Ectodermal cell (in vitro differentiated cells): ENCODE measurements around the gene KLHL25.
A peak's percentile ranks its signal among the peaks of the same experiment; 100 is the strongest.

Source experiments
- H3K27ac ChIP-seq: 2 replicates; pipeline ENCODE4 v1.7.0; 2013; ENCODE audit warnings: mild to moderate bottlenecking, low read depth, low read length; ENCODE audit not compliant: insufficient read depth, poor library complexity, severe bottlenecking
- H3K27me3 ChIP-seq: 2 replicates; pipeline ENCODE4 v1.7.0; 2013; ENCODE audit warnings: mild to moderate bottlenecking, low read length; ENCODE audit not compliant: insufficient read depth, control insufficient read depth, poor library complexity, severe bottlenecking
- H3K36me3 ChIP-seq: one replicate; pipeline ENCODE4 v1.7.0; 2013; ENCODE audit warnings: low read length; ENCODE audit not compliant: control insufficient read depth, insufficient read depth
- H3K4me1 ChIP-seq: one replicate; pipeline ENCODE4 v1.7.0; 2013; ENCODE audit warnings: low read length; ENCODE audit not compliant: control insufficient read depth, insufficient read depth
- H3K4me3 ChIP-seq: 2 replicates; pipeline ENCODE4 v1.7.0; 2013; ENCODE audit warnings: low read depth, low read length, control low read depth; ENCODE audit not compliant: insufficient read depth
- H3K9me3 ChIP-seq: 2 replicates; pipeline ENCODE4 v1.7.0; 2013; ENCODE audit warnings: mild to moderate bottlenecking, low read length, moderate library complexity; ENCODE audit not compliant: control insufficient read depth
- WGBS, 2 experiments: methylation state at CpG; one replicate each; pipeline ENCODE4 v1.1.7; 2013; ENCODE audit warnings: missing lambda C conversion rate in 2 of 2; 5-methylcytosine and 5-hydroxymethylcytosine counted together

Gene KLHL25

GRCh38 chr15:85766001-85766831, 28.5 kb downstream of the KLHL25 start:
- Histone ChIP-seq H3K4me1 (peaks cover 29% of the 10 kb centered on the region), H3K36me3 (peaks cover 14% of the 10 kb centered on the region), H3K27ac (peak overlapping the region; percentile 60), H3K27me3 (no peaks in the 10 kb centered on the region), H3K4me3 (no peak overlapping the region), H3K9me3 (no peaks in the 10 kb centered on the region)
- 65 to 67% methylated on average over 24 of the region's 24 CpGs for WGBS, 2 experiments

- Histone ChIP-seq H3K9me3 (no peaks in the 10 kb centered on the region), H3K4me1 (peaks cover 33% of the 10 kb centered on the region), H3K36me3 (peaks cover 14% of the 10 kb centered on the region), H3K27ac (no peak overlapping the region), H3K4me3 (no peak overlapping the region), H3K27me3 (no peaks in the 10 kb centered on the region)
- WGBS, 2 experiments: 91 to 93% methylated on average over 3 of the region's 3 CpGs
Measured at GRCh38 chr15:85764649-85765277, 30.0 kb downstream of the KLHL25 start.

GRCh38 chr15:85763673-85764633, 30.8 kb downstream of the KLHL25 start:
- Histone ChIP-seq H3K4me1 (peaks cover 33% of the 10 kb centered on the region), H3K27me3 (no peaks in the 10 kb centered on the region), H3K9me3 (no peaks in the 10 kb centered on the region), H3K4me3 (no peak overlapping the region), H3K36me3 (peaks cover 11% of the 10 kb centered on the region), H3K27ac (no peak overlapping the region)
- 92% methylated on average over 28 of the region's 28 CpGs for WGBS, 2 experiments

GRCh38 chr15:85763157-85763556, 31.6 kb downstream of the KLHL25 start:
- Histone ChIP-seq H3K4me1 (peaks cover 33% of the 10 kb centered on the region), H3K9me3 (no peaks in the 10 kb centered on the region), H3K36me3 (peaks cover 9% of the 10 kb centered on the region), H3K27ac (no peak overlapping the region), H3K4me3 (no peak overlapping the region), H3K27me3 (no peaks in the 10 kb centered on the region)
- WGBS, 2 experiments: 95 to 96% methylated on average over 16 of the region's 16 CpGs

- no peak overlapping the region for H3K4me3 ChIP-seq
- H3K9me3 ChIP-seq: no peaks in the 10 kb centered on the region
- no peak overlapping the region for H3K27ac ChIP-seq
- H3K4me1 ChIP-seq: peaks cover 33% of the 10 kb centered on the region
- peaks cover 9% of the 10 kb centered on the region for H3K36me3 ChIP-seq
- no peaks in the 10 kb centered on the region for H3K27me3 ChIP-seq
- WGBS, 2 experiments: 95 to 97% methylated on average over 8 of the region's 8 CpGs
Measured at GRCh38 chr15:85762756-85763127, 32.0 kb downstream of the KLHL25 start.

GRCh38 chr15:85762039-85762755, 32.5 kb downstream of the KLHL25 start:
- Histone ChIP-seq H3K9me3 (no peaks in the 10 kb centered on the region), H3K4me3 (no peak overlapping the region), H3K27me3 (no peaks in the 10 kb centered on the region), H3K27ac (no peak overlapping the region), H3K36me3 (peaks cover 9% of the 10 kb centered on the region), H3K4me1 (peaks cover 33% of the 10 kb centered on the region)
- 92 to 94% methylated on average over 15 of the region's 15 CpGs for whole genome bisulfite sequencing, 2 experiments

GRCh38 chr15:85761635-85762034, 33.1 kb downstream of the KLHL25 start:
- no peaks in the 10 kb centered on the region for H3K9me3 ChIP-seq
- peaks cover 9% of the 10 kb centered on the region for H3K36me3 ChIP-seq
- WGBS, 2 experiments: 94 to 97% methylated on average over 9 of the region's 9 CpGs
- peaks cover 28% of the 10 kb centered on the region for H3K4me1 ChIP-seq
- no peak overlapping the region for H3K27ac ChIP-seq
- no peaks in the 10 kb centered on the region for H3K27me3 ChIP-seq
- H3K4me3 ChIP-seq: no peak overlapping the region

GRCh38 chr15:85760531-85761371, 34.0 kb downstream of the KLHL25 start:
- 94 to 96% methylated on average over 28 of the region's 28 CpGs for WGBS, 2 experiments

GRCh38 chr15:85760049-85760448, 34.7 kb downstream of the KLHL25 start:
- Histone ChIP-seq H3K36me3 (peaks cover 9% of the 10 kb centered on the region), H3K4me3 (no peak overlapping the region), H3K27ac (no peak overlapping the region), H3K4me1 (peaks cover 17% of the 10 kb centered on the region), H3K27me3 (no peaks in the 10 kb centered on the region), H3K9me3 (no peaks in the 10 kb centered on the region)
- WGBS, 2 experiments: 95 to 96% methylated on average over 6 of the region's 6 CpGs

More at GRCh38 chr15:85760531-85761371, 34.0 kb downstream of the KLHL25 start:
- H3K4me1 ChIP-seq: peaks cover 19% of the 10 kb centered on the region
- H3K36me3 ChIP-seq: peaks cover 9% of the 10 kb centered on the region
- no peak overlapping the region for H3K27ac ChIP-seq
- no peak overlapping the region for H3K4me3 ChIP-seq
- no peaks in the 10 kb centered on the region for H3K9me3 ChIP-seq
- H3K27me3 ChIP-seq: no peaks in the 10 kb centered on the region
